ENCODE measurements around the gene TCFL5.

DNA sequence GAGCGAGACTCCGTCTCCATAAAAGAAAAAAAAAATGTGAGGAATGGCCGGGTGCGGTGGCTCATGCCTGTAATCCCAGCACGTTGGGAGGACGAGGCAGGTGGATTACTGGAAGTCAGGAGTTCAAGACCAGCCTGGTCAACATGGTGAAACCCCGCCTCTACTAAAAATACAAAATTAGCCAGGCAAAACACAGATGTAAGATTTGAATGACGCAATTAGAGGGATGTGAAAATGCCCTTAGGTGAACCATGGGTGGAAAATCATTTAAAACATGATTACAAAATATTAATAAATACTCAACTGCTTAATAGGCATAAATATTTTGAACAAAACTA is 23.9 kb downstream of the TCFL5 start:
- no peak for TF ChIP-seq POLR2A (IDR thresholded peaks at IDR 0.05; ENCODE audit: low read length)
- no peak for TF ChIP-seq GATA1 (IDR thresholded peaks at IDR 0.05; ENCODE audit: low read depth, low read length)

Measured in erythroblast (primary cell).